HG03565 (cell line): ENCODE results near the gene RNF39.
A peak's percentile ranks its signal among the peaks of the same experiment; 100 is the strongest.

Experiments
- ATAC-seq: cut with Tn5 transposase; IDR thresholded peaks from one replicate; pipeline ENCODE4 v1.9.1; 2021; ENCODE audit warnings: mild to moderate bottlenecking, moderate library complexity; ENCODE audit not compliant: unreplicated experiment

The RNF39 gene

GRCh38 chr6:30097902-30098768 lies 22.6 kb upstream of the RNF39 start:
- no peak for ATAC-seq

GRCh38 chr6:30096829-30097228 lies 21.3 kb upstream of the RNF39 start:
- ATAC-seq: no peak

GRCh38 chr6:30093951-30094661 lies 18.5 kb upstream of the RNF39 start:
- no peak for ATAC-seq

- no peak for ATAC-seq
These were observed 17.4 kb upstream of the RNF39 start for GRCh38 chr6:30092852-30093543.

GRCh38 chr6:30091577-30092381 lies 16.2 kb upstream of the RNF39 start:
- ATAC-seq: no peak

GRCh38 chr6:30087876-30088275 lies 12.3 kb upstream of the RNF39 start:
- ATAC-seq: no peak

GRCh38 chr6:30077218-30077617 lies 1.6 kb upstream of the RNF39 start:
- ATAC-seq: no peak

GRCh38 chr6:30075790-30076732 lies 492 bp upstream of the RNF39 start:
- ATAC-seq: no peak

- no peak for ATAC-seq
These were observed 1.1 kb downstream of the RNF39 start for GRCh38 chr6:30074331-30075093.

GRCh38 chr6:30073489-30074235 lies 1.9 kb downstream of the RNF39 start:
- no peak for ATAC-seq

GRCh38 chr6:30071858-30072257 lies 3.7 kb downstream of the RNF39 start:
- no peak for ATAC-seq

GRCh38 chr6:30071081-30071818 lies 4.3 kb downstream of the RNF39 start:
- no peak for ATAC-seq

- no peak for ATAC-seq
These were observed 8.0 kb downstream of the RNF39 start for GRCh38 chr6:30067460-30068139.

- peak; percentile 85 for ATAC-seq
These were observed 8.8 kb downstream of the RNF39 start, which contains the start of gene PPP1R11 for GRCh38 chr6:30066577-30067459. Gene PPP1R11 (plus strand): TSS chr6:30067198. CDS start chr6:30067411, 213 bp downstream.

GRCh38 chr6:30066082-30066481 lies 9.5 kb downstream of the RNF39 start:
- ATAC-seq: no peak

- no peak for ATAC-seq
These were observed 12.3 kb downstream of the RNF39 start for GRCh38 chr6:30063315-30063714.
